ENCODE data around the gene MVB12B.

- no peak for TF ChIP-seq CTCF (IDR thresholded peaks at IDR 0.05)
- TF ChIP-seq POLR2A (IDR thresholded peaks at IDR 0.05): no peak
- no peak for TF ChIP-seq EP300 (IDR thresholded peaks at IDR 0.05; ENCODE audit: low read depth)
Measured at GRCh38 chr9:126531035-126531571, 204.5 kb downstream of the MVB12B start.
